ENCODE data around the gene TRIM66.

- TF ChIP-seq EZH2phosphoT487 (IDR thresholded peaks at IDR 0.05; ENCODE audit: insufficient read depth, low read depth) (no peak), EZH2 (IDR thresholded peaks at IDR 0.05; ENCODE audit: insufficient read depth, poor library complexity, severe bottlenecking) (no peak)
Measured at GRCh38 chr11:8652140-8652539, 30.3 kb downstream of the TRIM66 start.
